Activated CD4-positive, alpha-beta T cell treated with anti-CD3 and anti-CD28 coated beads for 4 hours (primary cell): ENCODE results near the gene PPP2R2C.

ENCODE experiments used
- DNase-seq, 2 donors: peaks; one replicate each; pipeline ENCODE4 v3.0.0-alpha.2; 2020

PPP2R2C gene

GRCh38 chr4:6277935-6278800 is 194.2 kb downstream of the PPP2R2C start:
- no peak for DNase-seq

GRCh38 chr4:6277139-6277802 is 195.1 kb downstream of the PPP2R2C start:
- no peak for DNase-seq

- DNase-seq, result no peak
These were observed 196.3 kb downstream of the PPP2R2C start for GRCh38 chr4:6275898-6276806.

- no peak for DNase-seq
These were observed 197.1 kb downstream of the PPP2R2C start for GRCh38 chr4:6275351-6275750.

GRCh38 chr4:6273661-6273990 is 198.8 kb downstream of the PPP2R2C start:
- DNase-seq, result no peak

- no peak for DNase-seq
These were observed 199.4 kb downstream of the PPP2R2C start for GRCh38 chr4:6272863-6273660.

GRCh38 chr4:6271701-6272465 is 200.5 kb downstream of the PPP2R2C start:
- no peak for DNase-seq

GRCh38 chr4:6271206-6271605 is 201.2 kb downstream of the PPP2R2C start:
- no peak for DNase-seq

- DNase-seq, result no peak
These were observed 201.7 kb downstream of the PPP2R2C start for GRCh38 chr4:6270636-6271121.
